HEK293 (cell line): ENCODE data around the gene CREM.

ENCODE experiments used
- SALL2 ChIP-seq: fragments of 450-650 bp; formaldehyde crosslinking; IDR thresholded peaks from 2 replicates; pipeline ENCODE4 v1.5.0; 2017; ENCODE audit warnings: missing biosample characterization, mild to moderate bottlenecking, missing genetic modification characterization, borderline replicate concordance
- ZNF292 ChIP-seq: fragments of 450-650 bp; formaldehyde crosslinking; IDR thresholded peaks from 2 replicates; pipeline ENCODE4 v1.5.1; 2016; ENCODE audit warnings: low read depth, missing biosample characterization, missing genetic modification characterization, borderline replicate concordance
- ZNF501 ChIP-seq: fragments of 450-650 bp; formaldehyde crosslinking; IDR thresholded peaks from 2 replicates; pipeline ENCODE4 v1.5.1; 2016; ENCODE audit warnings: missing biosample characterization, missing genetic modification characterization
- ZNF660 ChIP-seq: fragments of 450-650 bp; IDR thresholded peaks from 2 replicates; pipeline ENCODE4 v1.5.1; 2018; ENCODE audit warnings: missing biosample characterization, mild to moderate bottlenecking, missing genetic modification characterization
- TF ChIP-seq, protein P1 (sequence below): fragments of 450-650 bp; formaldehyde crosslinking; IDR thresholded peaks from 2 replicates; pipeline ENCODE4 v1.5.1; 2016; ENCODE audit warnings: missing biosample characterization, missing genetic modification characterization, low read depth
- TF ChIP-seq, protein P2 (sequence below): fragments of 450-650 bp; formaldehyde crosslinking; IDR thresholded peaks from 2 replicates; pipeline ENCODE4 v1.5.1; 2016; ENCODE audit warnings: missing biosample characterization, missing genetic modification characterization

DNA sequence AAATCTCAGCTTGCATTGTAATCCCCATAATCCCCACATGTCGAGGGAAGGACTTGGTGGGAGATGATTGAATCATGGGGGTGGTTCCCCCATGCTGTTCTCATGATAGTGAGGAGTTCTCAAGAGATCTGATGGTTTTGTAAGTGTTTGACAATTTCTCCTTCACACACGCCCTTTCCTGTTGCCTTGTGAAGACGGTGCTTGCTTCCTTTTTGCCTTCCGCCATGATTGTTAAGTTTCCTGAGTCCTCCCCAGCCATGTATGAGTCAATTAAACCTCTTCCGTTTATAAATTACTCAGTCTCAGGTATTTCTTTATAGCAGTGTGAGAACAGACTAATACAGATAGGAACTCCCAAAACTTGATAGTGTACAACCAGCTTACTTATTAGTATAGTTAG, 98.6 kb downstream of the CREM start:
- TF ChIP-seq, protein P1, sequence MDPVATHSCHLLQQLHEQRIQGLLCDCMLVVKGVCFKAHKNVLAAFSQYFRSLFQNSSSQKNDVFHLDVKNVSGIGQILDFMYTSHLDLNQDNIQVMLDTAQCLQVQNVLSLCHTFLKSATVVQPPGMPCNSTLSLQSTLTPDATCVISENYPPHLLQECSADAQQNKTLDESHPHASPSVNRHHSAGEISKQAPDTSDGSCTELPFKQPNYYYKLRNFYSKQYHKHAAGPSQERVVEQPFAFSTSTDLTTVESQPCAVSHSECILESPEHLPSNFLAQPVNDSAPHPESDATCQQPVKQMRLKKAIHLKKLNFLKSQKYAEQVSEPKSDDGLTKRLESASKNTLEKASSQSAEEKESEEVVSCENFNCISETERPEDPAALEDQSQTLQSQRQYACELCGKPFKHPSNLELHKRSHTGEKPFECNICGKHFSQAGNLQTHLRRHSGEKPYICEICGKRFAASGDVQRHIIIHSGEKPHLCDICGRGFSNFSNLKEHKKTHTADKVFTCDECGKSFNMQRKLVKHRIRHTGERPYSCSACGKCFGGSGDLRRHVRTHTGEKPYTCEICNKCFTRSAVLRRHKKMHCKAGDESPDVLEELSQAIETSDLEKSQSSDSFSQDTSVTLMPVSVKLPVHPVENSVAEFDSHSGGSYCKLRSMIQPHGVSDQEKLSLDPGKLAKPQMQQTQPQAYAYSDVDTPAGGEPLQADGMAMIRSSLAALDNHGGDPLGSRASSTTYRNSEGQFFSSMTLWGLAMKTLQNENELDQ (tag by site-specific recombination) = no peak
- TF ChIP-seq ZNF660 (tag by site-specific recombination) (no peak), ZNF501 (tag by site-specific recombination) (no peak), ZNF292 (tag by site-specific recombination) (no peak), SALL2 (tag by site-specific recombination) (no peak)
- TF ChIP-seq, protein P2, sequence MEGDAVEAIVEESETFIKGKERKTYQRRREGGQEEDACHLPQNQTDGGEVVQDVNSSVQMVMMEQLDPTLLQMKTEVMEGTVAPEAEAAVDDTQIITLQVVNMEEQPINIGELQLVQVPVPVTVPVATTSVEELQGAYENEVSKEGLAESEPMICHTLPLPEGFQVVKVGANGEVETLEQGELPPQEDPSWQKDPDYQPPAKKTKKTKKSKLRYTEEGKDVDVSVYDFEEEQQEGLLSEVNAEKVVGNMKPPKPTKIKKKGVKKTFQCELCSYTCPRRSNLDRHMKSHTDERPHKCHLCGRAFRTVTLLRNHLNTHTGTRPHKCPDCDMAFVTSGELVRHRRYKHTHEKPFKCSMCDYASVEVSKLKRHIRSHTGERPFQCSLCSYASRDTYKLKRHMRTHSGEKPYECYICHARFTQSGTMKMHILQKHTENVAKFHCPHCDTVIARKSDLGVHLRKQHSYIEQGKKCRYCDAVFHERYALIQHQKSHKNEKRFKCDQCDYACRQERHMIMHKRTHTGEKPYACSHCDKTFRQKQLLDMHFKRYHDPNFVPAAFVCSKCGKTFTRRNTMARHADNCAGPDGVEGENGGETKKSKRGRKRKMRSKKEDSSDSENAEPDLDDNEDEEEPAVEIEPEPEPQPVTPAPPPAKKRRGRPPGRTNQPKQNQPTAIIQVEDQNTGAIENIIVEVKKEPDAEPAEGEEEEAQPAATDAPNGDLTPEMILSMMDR (tag by site-specific recombination) = no peak
